ENCODE measurements around the gene SACS.

GRCh38 chr13:23377579-23377978, 55.9 kb downstream of the SACS start:
- TF ChIP-seq YY1 (IDR thresholded peaks at IDR 0.05; ENCODE audit: insufficient read depth, insufficient read length) = no peak
- no peak for TF ChIP-seq ZNF274 (IDR thresholded peaks at IDR 0.05; ENCODE audit: low read depth, low read length)
- no peak for TF ChIP-seq SUZ12 (IDR thresholded peaks at IDR 0.05; ENCODE audit: extremely low read depth, insufficient read depth, insufficient read length)
